ENCODE measurements around the gene KCNIP3. TPM values are rescaled to one million over a fixed set of nuclear protein-coding genes. Genes with fewer than 3 reads are reported as not detected.

Gene KCNIP3
- total and polyA plus RNA-seq, 9 of the 15 experiments (the other 6 are each of a cell fraction or from before 2014, with no cell fraction given) = 0.04 TPM; not detected in 8

DNA sequence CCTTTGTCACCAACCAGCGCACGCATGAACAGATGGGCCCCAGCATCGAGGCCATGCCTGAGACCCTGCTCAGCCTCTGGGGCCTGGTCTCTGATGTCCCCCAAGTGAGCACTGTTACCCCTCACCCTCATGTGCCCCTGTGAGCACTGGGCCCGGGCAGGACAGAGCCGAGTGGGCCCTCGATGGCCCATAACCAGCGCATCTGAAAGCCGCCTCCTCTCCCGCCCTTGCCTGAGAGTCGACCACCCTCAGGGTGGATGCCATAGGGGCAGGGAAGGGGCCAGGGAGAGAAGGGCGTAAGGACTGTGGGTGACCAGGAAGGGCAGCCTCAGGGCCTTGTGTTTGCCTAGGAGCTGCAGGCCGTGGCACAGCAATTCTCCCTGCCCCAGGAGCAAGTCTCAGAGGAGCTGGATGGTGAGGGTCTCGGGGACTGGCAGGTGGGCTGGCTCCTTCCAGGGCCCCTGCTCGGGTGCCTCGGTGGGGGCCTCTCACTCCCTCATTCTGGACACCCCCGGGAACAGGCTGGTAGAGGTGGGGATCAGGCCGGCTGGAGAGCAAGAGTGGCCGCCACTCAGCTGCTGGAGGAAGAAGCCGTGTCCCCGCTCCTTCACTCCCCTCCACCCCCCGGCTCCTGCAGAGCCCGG, 20.8 kb upstream of the KCNIP3 start (continued):
- TF ChIP-seq, protein P1, sequence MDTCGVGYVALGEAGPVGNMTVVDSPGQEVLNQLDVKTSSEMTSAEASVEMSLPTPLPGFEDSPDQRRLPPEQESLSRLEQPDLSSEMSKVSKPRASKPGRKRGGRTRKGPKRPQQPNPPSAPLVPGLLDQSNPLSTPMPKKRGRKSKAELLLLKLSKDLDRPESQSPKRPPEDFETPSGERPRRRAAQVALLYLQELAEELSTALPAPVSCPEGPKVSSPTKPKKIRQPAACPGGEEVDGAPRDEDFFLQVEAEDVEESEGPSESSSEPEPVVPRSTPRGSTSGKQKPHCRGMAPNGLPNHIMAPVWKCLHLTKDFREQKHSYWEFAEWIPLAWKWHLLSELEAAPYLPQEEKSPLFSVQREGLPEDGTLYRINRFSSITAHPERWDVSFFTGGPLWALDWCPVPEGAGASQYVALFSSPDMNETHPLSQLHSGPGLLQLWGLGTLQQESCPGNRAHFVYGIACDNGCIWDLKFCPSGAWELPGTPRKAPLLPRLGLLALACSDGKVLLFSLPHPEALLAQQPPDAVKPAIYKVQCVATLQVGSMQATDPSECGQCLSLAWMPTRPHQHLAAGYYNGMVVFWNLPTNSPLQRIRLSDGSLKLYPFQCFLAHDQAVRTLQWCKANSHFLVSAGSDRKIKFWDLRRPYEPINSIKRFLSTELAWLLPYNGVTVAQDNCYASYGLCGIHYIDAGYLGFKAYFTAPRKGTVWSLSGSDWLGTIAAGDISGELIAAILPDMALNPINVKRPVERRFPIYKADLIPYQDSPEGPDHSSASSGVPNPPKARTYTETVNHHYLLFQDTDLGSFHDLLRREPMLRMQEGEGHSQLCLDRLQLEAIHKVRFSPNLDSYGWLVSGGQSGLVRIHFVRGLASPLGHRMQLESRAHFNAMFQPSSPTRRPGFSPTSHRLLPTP (IDR thresholded peaks at IDR 0.05; ENCODE audit: borderline replicate concordance, extremely low read depth, insufficient read length) = no peak
- TF ChIP-seq TSC22D4 (tag; IDR thresholded peaks at IDR 0.05) (no peak), SREBF2 (CRISPR knock-in tag; IDR thresholded peaks at IDR 0.05) (no peak), NBN (IDR thresholded peaks at IDR 0.05; ENCODE audit: low read depth) (no peak), ZNF12 (CRISPR knock-in tag; IDR thresholded peaks at IDR 0.05) (no peak), MCM2 (IDR thresholded peaks at IDR 0.05; ENCODE audit: low read depth) (no peak), CBX8 (IDR thresholded peaks at IDR 0.05; ENCODE audit: borderline replicate concordance, extremely low read depth, low read depth, low read length, poor library complexity, severe bottlenecking) (no peak), DPF2 (IDR thresholded peaks at IDR 0.05) (no peak), MEIS2 (IDR thresholded peaks at IDR 0.05; ENCODE audit: partially characterized antibody) (no peak)
- TF ChIP-seq, protein P2, sequence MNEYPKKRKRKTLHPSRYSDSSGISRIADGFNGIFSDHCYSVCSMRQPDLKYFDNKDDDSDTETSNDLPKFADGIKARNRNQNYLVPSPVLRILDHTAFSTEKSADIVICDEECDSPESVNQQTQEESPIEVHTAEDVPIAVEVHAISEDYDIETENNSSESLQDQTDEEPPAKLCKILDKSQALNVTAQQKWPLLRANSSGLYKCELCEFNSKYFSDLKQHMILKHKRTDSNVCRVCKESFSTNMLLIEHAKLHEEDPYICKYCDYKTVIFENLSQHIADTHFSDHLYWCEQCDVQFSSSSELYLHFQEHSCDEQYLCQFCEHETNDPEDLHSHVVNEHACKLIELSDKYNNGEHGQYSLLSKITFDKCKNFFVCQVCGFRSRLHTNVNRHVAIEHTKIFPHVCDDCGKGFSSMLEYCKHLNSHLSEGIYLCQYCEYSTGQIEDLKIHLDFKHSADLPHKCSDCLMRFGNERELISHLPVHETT (CRISPR knock-in tag; conservative IDR thresholded peaks at IDR 0.05 in 1 of 2, IDR thresholded peaks at IDR 0.05 in 1 of 2) = no peak
- TF ChIP-seq, protein P3, sequence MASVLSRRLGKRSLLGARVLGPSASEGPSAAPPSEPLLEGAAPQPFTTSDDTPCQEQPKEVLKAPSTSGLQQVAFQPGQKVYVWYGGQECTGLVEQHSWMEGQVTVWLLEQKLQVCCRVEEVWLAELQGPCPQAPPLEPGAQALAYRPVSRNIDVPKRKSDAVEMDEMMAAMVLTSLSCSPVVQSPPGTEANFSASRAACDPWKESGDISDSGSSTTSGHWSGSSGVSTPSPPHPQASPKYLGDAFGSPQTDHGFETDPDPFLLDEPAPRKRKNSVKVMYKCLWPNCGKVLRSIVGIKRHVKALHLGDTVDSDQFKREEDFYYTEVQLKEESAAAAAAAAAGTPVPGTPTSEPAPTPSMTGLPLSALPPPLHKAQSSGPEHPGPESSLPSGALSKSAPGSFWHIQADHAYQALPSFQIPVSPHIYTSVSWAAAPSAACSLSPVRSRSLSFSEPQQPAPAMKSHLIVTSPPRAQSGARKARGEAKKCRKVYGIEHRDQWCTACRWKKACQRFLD (CRISPR knock-in tag; IDR thresholded peaks at IDR 0.05) = no peak
- TF ChIP-seq, protein P4, sequence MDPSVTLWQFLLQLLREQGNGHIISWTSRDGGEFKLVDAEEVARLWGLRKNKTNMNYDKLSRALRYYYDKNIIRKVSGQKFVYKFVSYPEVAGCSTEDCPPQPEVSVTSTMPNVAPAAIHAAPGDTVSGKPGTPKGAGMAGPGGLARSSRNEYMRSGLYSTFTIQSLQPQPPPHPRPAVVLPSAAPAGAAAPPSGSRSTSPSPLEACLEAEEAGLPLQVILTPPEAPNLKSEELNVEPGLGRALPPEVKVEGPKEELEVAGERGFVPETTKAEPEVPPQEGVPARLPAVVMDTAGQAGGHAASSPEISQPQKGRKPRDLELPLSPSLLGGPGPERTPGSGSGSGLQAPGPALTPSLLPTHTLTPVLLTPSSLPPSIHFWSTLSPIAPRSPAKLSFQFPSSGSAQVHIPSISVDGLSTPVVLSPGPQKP (CRISPR knock-in tag; IDR thresholded peaks at IDR 0.05) = no peak
- TF ChIP-seq, protein P5, sequence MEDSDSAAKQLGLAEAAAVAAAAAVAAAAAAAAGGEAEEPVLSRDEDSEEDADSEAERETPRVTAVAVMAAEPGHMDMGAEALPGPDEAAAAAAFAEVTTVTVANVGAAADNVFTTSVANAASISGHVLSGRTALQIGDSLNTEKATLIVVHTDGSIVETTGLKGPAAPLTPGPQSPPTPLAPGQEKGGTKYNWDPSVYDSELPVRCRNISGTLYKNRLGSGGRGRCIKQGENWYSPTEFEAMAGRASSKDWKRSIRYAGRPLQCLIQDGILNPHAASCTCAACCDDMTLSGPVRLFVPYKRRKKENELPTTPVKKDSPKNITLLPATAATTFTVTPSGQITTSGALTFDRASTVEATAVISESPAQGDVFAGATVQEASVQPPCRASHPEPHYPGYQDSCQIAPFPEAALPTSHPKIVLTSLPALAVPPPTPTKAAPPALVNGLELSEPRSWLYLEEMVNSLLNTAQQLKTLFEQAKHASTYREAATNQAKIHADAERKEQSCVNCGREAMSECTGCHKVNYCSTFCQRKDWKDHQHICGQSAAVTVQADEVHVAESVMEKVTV (CRISPR knock-in tag; IDR thresholded peaks at IDR 0.05) = no peak

All from K562 (cell line).